ENCODE measurements around the gene MUC22.

Gene MUC22

DNA sequence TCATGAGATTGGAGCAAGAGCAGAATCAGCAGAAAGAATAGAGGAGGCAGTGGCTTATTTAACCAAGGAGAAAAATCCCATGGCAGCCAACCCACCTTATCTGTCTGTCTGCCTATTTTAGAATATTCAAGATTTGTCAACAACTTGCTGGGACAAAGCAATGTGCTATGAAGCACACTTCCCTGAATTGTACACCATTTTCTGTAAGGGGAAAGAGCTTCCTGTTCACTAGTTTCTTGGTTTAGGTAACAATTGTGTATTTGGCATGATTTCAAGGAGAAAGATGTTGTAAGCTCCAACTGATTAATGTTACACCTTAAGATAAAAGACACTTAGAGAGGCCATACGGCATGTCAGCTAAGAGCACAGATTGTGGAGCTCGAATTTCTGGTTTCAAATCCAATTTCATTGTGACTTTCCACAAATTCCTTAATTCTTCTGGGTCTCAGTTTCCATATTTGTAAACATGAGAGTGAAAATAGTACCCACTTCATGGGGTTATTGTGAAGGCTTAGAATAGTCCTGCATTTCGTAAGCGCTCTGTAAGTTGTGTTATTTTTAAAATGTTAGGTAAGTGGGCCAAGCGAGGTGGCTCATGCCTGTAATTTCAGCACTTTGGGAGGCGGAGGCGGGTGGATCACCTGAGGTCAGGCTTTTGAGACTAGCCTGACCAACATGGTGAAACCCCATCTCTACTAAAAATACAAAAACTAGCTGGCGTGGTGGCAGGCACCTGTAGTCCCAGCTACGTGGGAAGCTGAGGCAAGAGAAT is 4.8 kb upstream of the MUC22 start:
- Histone ChIP-seq H3K9ac (ENCODE audit: low read length) (no peak overlapping the region), H2AFZ (ENCODE audit: low read length) (no peak overlapping the region), H3K9me2 (ENCODE audit: low read depth, low read length) (no peaks in the 10 kb centered on the region), H4K20me1 (ENCODE audit: insufficient read depth, low read length) (no peaks in the 10 kb centered on the region), H3K4me1 (ENCODE audit: insufficient read depth, low read length, severe bottlenecking) (no peaks in the 10 kb centered on the region), H3K4me3 (ENCODE audit: low read depth, low read length, poor library complexity, severe bottlenecking) (no peak overlapping the region), H3K79me2 (ENCODE audit: insufficient read depth, low read length) (no peaks in the 10 kb centered on the region), H3F3A (ENCODE audit: insufficient read depth, low read length) (no peaks in the 10 kb centered on the region), H3K4me2 (ENCODE audit: low read length) (no peak overlapping the region), H3K9me3 (ENCODE audit: low read length) (no peaks in the 10 kb centered on the region), H3K27ac (ENCODE audit: low read depth, low read length, poor library complexity, severe bottlenecking) (no peak overlapping the region), H3K27me3 (ENCODE audit: insufficient read depth, low read length) (no peaks in the 10 kb centered on the region), H3K36me3 (ENCODE audit: insufficient read depth, low read length) (no peaks in the 10 kb centered on the region)
- TF ChIP-seq EZH2 (IDR thresholded peaks at IDR 0.05; ENCODE audit: borderline replicate concordance, low read length): no peak
- TF ChIP-seq, protein P1, sequence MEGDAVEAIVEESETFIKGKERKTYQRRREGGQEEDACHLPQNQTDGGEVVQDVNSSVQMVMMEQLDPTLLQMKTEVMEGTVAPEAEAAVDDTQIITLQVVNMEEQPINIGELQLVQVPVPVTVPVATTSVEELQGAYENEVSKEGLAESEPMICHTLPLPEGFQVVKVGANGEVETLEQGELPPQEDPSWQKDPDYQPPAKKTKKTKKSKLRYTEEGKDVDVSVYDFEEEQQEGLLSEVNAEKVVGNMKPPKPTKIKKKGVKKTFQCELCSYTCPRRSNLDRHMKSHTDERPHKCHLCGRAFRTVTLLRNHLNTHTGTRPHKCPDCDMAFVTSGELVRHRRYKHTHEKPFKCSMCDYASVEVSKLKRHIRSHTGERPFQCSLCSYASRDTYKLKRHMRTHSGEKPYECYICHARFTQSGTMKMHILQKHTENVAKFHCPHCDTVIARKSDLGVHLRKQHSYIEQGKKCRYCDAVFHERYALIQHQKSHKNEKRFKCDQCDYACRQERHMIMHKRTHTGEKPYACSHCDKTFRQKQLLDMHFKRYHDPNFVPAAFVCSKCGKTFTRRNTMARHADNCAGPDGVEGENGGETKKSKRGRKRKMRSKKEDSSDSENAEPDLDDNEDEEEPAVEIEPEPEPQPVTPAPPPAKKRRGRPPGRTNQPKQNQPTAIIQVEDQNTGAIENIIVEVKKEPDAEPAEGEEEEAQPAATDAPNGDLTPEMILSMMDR (IDR thresholded peaks at IDR 0.05; ENCODE audit: low read length): no peak

- Histone ChIP-seq H3K36me3 (ENCODE audit: insufficient read depth, low read length) (no peaks in the 10 kb centered on the region), H3K4me1 (ENCODE audit: insufficient read depth, low read length, severe bottlenecking) (no peaks in the 10 kb centered on the region), H3K27me3 (ENCODE audit: insufficient read depth, low read length) (0 out of 2 replicates have a peak, but pooled peaks cover 4% of the 10 kb centered on the region), H3K9me3 (ENCODE audit: low read length) (no peaks in the 10 kb centered on the region), H3K9ac (ENCODE audit: low read length) (no peak overlapping the region), H3K27ac (ENCODE audit: low read depth, low read length, poor library complexity, severe bottlenecking) (no peak overlapping the region), H3K4me2 (ENCODE audit: low read length) (no peak overlapping the region), H4K20me1 (ENCODE audit: insufficient read depth, low read length) (no peaks in the 10 kb centered on the region), H3K4me3 (ENCODE audit: low read depth, low read length, poor library complexity, severe bottlenecking) (no peak overlapping the region), H2AFZ (ENCODE audit: low read length) (no peak overlapping the region), H3K9me2 (ENCODE audit: low read depth, low read length) (no peaks in the 10 kb centered on the region), H3K79me2 (ENCODE audit: insufficient read depth, low read length) (no peaks in the 10 kb centered on the region), H3F3A (ENCODE audit: insufficient read depth, low read length) (no peaks in the 10 kb centered on the region)
- TF ChIP-seq EZH2 (IDR thresholded peaks at IDR 0.05; ENCODE audit: borderline replicate concordance, low read length): no peak
- TF ChIP-seq, protein P1 (IDR thresholded peaks at IDR 0.05; ENCODE audit: low read length): no peak
Measured at GRCh38 chr6:31007694-31008093, 2.6 kb upstream of the MUC22 start.

- H3K27ac ChIP-seq (ENCODE audit: low read depth, low read length, poor library complexity, severe bottlenecking): no peak overlapping the region
- no peaks in the 10 kb centered on the region for H3K9me3 ChIP-seq (ENCODE audit: low read length)
- no peaks in the 10 kb centered on the region for H3K4me1 ChIP-seq (ENCODE audit: insufficient read depth, low read length, severe bottlenecking)
- no peaks in the 10 kb centered on the region for H3K79me2 ChIP-seq (ENCODE audit: insufficient read depth, low read length)
- no peaks in the 10 kb centered on the region for H3K36me3 ChIP-seq (ENCODE audit: insufficient read depth, low read length)
- TF ChIP-seq EZH2 (IDR thresholded peaks at IDR 0.05; ENCODE audit: borderline replicate concordance, low read length): no peak
- TF ChIP-seq, protein P1 (IDR thresholded peaks at IDR 0.05; ENCODE audit: low read length): no peak
- no peaks in the 10 kb centered on the region for H4K20me1 ChIP-seq (ENCODE audit: insufficient read depth, low read length)
- H3K9me2 ChIP-seq (ENCODE audit: low read depth, low read length): no peaks in the 10 kb centered on the region
- no peak overlapping the region for H3K4me3 ChIP-seq (ENCODE audit: low read depth, low read length, poor library complexity, severe bottlenecking)
- H3K9ac ChIP-seq (ENCODE audit: low read length): no peak overlapping the region
- H3K27me3 ChIP-seq (ENCODE audit: insufficient read depth, low read length): 0 out of 2 replicates have a peak, but pooled peaks cover 4% of the 10 kb centered on the region
- H3K4me2 ChIP-seq (ENCODE audit: low read length): no peak overlapping the region
- H2AFZ ChIP-seq (ENCODE audit: low read length): no peak overlapping the region
- H3F3A ChIP-seq (ENCODE audit: insufficient read depth, low read length): no peaks in the 10 kb centered on the region
Measured at GRCh38 chr6:31008165-31008564, 2.1 kb upstream of the MUC22 start.
